Measurements from ENCODE around the gene AUTS2. TPM values are rescaled to one million over a fixed set of nuclear protein-coding genes. Genes with fewer than 3 reads are reported as not detected.

AUTS2 gene
- polyA plus RNA-seq, 3 donors = 0.08 to 0.35 TPM; not detected in 1

DNA sequence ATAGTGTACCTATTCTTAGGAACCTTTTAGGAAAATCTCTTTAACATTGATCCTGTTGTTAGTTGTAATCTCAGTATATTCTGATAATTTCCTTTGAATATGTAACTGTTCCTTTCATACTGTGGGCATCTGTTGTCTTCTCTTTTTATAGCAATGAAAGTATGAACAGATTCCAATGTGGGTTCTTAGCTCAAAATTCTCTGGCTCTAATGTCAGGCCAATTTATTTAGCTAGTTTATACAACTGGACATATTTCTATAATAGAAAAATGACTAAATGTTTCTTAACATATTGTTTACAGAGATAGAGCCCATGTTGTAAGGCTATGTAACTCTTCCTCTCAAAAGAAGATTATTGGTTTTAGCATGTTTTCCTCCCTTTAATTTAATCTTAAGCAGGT, 363.2 kb downstream of the AUTS2 start:
- Mint-ChIP-seq H3K4me3 (no peak overlapping the region), H3K9me3 (no peaks in the 10 kb centered on the region), H3K27ac (no peak overlapping the region), H3K27me3 (ENCODE audit: low read depth in 3 of 3) (peaks cover 0 to 2% (median 0%) of the 10 kb centered on the region in 3 donors), H3K36me3 (no peaks in the 10 kb centered on the region), H3K4me1 (peaks cover 10% of the 10 kb centered on the region)
- H3K79me2 ChIP-seq (ENCODE audit: insufficient read depth, low read length) = no peaks in the 10 kb centered on the region
- no peaks in the 10 kb centered on the region for H3K36me3 ChIP-seq (replicated peaks in 1 of 2; ENCODE audit: control insufficient read depth in 1 of 2, insufficient read depth in 2 of 2, low read length in 2 of 2)
- no peak overlapping the region for H3K4me3 ChIP-seq (replicated peaks in 1 of 3; ENCODE audit: low read depth in 2 of 3, low read length in 3 of 3)
- H3K9me3 ChIP-seq (replicated peaks in 1 of 2; ENCODE audit: control insufficient read depth in 1 of 2, insufficient read depth in 1 of 2, low read length in 2 of 2) = no peaks in the 10 kb centered on the region
- TF ChIP-seq, protein P1, sequence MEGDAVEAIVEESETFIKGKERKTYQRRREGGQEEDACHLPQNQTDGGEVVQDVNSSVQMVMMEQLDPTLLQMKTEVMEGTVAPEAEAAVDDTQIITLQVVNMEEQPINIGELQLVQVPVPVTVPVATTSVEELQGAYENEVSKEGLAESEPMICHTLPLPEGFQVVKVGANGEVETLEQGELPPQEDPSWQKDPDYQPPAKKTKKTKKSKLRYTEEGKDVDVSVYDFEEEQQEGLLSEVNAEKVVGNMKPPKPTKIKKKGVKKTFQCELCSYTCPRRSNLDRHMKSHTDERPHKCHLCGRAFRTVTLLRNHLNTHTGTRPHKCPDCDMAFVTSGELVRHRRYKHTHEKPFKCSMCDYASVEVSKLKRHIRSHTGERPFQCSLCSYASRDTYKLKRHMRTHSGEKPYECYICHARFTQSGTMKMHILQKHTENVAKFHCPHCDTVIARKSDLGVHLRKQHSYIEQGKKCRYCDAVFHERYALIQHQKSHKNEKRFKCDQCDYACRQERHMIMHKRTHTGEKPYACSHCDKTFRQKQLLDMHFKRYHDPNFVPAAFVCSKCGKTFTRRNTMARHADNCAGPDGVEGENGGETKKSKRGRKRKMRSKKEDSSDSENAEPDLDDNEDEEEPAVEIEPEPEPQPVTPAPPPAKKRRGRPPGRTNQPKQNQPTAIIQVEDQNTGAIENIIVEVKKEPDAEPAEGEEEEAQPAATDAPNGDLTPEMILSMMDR (IDR thresholded peaks at IDR 0.05) = no peak
- no peak overlapping the region for H3K9ac ChIP-seq (ENCODE audit: insufficient read depth, low read length, poor library complexity, severe bottlenecking)
- H2AFZ ChIP-seq (ENCODE audit: insufficient read depth, low read depth, low read length, poor library complexity, severe bottlenecking) = no peak overlapping the region
- H3K27me3 ChIP-seq (ENCODE audit: control insufficient read depth in 2 of 2, insufficient read depth in 2 of 2, low read length in 2 of 2) = no peaks in the 10 kb centered on the region
- DNase-seq = no peak
- H3K4me1 ChIP-seq (ENCODE audit: control insufficient read depth in 1 of 2, insufficient read depth in 2 of 2, low read length in 2 of 2) = no peaks in the 10 kb centered on the region
- intact Hi-C loops (cut with micrococcal nuclease) = no loop called here
- no peaks in the 10 kb centered on the region for H4K20me1 ChIP-seq (ENCODE audit: insufficient read depth, low read length)
- H3K4me2 ChIP-seq (replicated peaks; ENCODE audit: extremely low read depth, low read length, poor library complexity, severe bottlenecking) = no peak overlapping the region
- no peak overlapping the region for H3K27ac ChIP-seq (ENCODE audit: low read depth in 1 of 2, low read length in 2 of 2)

DNA sequence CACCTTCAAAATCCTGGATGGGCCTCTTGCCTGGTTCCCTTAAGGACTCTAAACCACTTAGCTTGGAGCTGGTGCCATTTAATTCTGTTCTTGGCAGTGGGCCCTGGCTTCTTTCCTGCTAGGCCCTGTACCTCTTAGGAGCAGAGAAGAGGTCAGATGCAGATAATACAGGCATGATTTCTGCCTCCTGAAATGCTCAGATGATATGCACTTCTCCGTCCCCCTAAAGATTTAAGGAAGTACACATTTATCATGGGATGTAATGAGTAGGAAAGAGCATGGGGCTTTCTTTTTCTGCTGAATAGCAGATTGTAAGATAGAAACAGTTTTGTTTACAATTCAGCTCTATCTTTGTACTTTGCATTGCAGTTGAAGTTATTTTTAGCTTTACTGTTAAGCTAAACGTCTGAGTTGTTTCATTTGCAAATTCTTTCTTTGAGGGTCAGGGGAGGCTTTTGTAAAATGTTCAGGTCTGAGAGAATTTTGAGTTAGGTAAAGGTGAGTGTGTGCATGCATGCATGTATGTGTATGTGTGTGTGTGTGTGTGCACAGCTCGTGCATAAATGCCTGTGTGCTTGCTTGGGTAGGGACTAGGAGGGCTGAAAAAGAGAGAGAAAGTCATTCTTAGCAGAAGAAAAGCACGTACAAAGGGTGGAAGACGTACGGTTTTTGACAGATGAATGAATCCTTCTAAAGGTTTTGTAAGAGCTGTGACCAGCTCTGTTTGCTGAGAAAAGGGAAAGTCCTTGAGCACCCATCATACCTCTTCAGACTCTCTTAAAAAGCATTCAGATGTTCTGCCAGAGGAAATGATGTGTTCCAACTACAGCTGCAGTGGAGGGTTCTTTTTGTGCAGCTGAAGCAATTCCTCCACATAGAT, 364.2 kb downstream of the AUTS2 start:
- H3K36me3 Mint-ChIP-seq = no peaks in the 10 kb centered on the region
- Histone ChIP-seq H3K4me1 (ENCODE audit: control insufficient read depth in 1 of 2, insufficient read depth in 2 of 2, low read length in 2 of 2) (no peaks in the 10 kb centered on the region), H3K9me3 (replicated peaks in 1 of 2; ENCODE audit: control insufficient read depth in 1 of 2, insufficient read depth in 1 of 2, low read length in 2 of 2) (no peaks in the 10 kb centered on the region), H4K20me1 (ENCODE audit: insufficient read depth, low read length) (no peaks in the 10 kb centered on the region), H2AFZ (ENCODE audit: insufficient read depth, low read depth, low read length, poor library complexity, severe bottlenecking) (no peak overlapping the region), H3K27me3 (ENCODE audit: control insufficient read depth in 2 of 2, insufficient read depth in 2 of 2, low read length in 2 of 2) (no peaks in the 10 kb centered on the region), H3K9ac (ENCODE audit: insufficient read depth, low read length, poor library complexity, severe bottlenecking) (no peak overlapping the region), H3K4me2 (replicated peaks; ENCODE audit: extremely low read depth, low read length, poor library complexity, severe bottlenecking) (no peak overlapping the region), H3K27ac (ENCODE audit: low read depth in 1 of 2, low read length in 2 of 2) (no peak overlapping the region), H3K79me2 (ENCODE audit: insufficient read depth, low read length) (no peaks in the 10 kb centered on the region), H3K36me3 (replicated peaks in 1 of 2; ENCODE audit: control insufficient read depth in 1 of 2, insufficient read depth in 2 of 2, low read length in 2 of 2) (no peaks in the 10 kb centered on the region), H3K4me3 (replicated peaks in 1 of 3; ENCODE audit: low read depth in 2 of 3, low read length in 3 of 3) (no peak overlapping the region)
- H3K4me1 Mint-ChIP-seq = peaks cover 10% of the 10 kb centered on the region
- H3K27me3 Mint-ChIP-seq (ENCODE audit: low read depth in 3 of 3) = peaks cover 0 to 2% (median 0%) of the 10 kb centered on the region in 3 donors
- TF ChIP-seq, protein P1 (IDR thresholded peaks at IDR 0.05) = no peak
- intact Hi-C loops (cut with micrococcal nuclease) = no loop called here
- H3K4me3 Mint-ChIP-seq = no peak overlapping the region
- no peak for DNase-seq
- no peaks in the 10 kb centered on the region for H3K9me3 Mint-ChIP-seq
- no peak overlapping the region for H3K27ac Mint-ChIP-seq
- 6% methylated on average over 2 of the region's 6 CpGs for WGBS (ENCODE audit: insufficient coverage)

Measured in CD14-positive monocyte (primary cell).